GM21786 (cell line): ENCODE measurements around the gene GUCA2B.

Experiments
- ATAC-seq: cut with Tn5 transposase; IDR thresholded peaks from one replicate; pipeline ENCODE4 v1.9.1; 2021; ENCODE audit not compliant: unreplicated experiment

The GUCA2B gene

GRCh38 chr1:42183957-42184268, 30.7 kb downstream of the GUCA2B start:
- no peak for ATAC-seq

GRCh38 chr1:42184616-42185015, 31.4 kb downstream of the GUCA2B start:
- ATAC-seq: no peak

- no peak for ATAC-seq
Measured at GRCh38 chr1:42186152-42186551, 32.9 kb downstream of the GUCA2B start.

GRCh38 chr1:42189931-42190853, 37.0 kb downstream of the GUCA2B start:
- ATAC-seq: no peak

DNA sequence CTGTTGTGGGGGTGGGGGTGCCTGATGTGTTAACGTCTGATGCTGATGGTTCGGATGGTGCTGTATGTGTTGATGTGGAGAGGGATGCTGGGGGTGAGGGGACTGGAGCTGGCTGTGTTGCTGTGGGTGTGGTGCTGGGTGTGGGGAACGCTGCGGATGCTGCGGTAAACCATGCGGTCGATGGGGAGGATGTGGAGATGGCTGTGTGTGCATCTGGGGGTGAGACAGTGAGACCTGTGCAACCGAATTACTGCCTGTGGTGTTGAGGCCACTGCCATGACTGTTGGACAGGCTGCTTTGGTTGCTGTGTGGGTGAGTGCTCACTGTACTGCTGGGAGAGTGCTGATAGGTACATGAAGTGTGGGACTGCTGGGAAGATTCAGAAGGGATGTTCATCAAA, 38.1 kb downstream of the GUCA2B start:
- no peak for ATAC-seq

- ATAC-seq: no peak
Measured at GRCh38 chr1:42192106-42192505, 38.9 kb downstream of the GUCA2B start.

DNA sequence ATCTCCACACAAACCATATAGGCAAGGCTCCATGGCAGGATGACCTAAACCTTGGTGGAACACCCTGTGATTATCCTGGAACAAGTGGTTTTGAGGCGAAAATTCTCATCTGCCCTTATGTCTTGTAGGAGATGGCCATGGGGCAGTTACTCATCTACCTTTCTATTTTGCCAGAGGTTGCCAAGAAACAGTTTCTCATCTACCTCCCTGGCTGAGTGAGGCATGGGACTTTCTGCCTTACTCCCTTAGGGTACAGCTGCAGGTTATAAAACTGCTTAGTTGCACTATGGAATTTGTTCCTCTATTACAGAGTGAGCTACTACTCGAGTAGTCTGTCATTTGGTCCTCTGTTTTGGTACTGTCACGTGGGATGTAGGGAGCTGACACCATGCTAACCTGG, 42.6 kb downstream of the GUCA2B start:
- ATAC-seq: no peak

DNA sequence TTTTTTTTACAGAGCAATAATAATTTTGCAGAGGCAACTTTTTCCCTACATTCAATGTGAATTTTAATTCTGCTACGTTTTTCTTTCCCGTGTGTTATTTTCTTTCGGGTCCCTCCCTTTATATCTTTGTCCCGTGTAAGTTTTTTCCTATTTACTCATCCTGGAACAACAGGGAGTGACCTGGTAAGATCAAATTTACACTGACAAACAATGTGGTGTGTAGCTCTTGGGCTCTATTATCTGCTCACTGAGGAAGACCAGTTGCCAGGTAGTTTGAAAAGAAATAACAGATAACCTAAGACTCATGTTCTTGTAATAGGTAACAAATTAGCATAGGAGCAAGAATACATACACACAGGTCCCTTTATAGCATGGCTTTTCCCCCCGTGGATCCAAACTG, 45.0 kb downstream of the GUCA2B start:
- ATAC-seq: no peak

DNA sequence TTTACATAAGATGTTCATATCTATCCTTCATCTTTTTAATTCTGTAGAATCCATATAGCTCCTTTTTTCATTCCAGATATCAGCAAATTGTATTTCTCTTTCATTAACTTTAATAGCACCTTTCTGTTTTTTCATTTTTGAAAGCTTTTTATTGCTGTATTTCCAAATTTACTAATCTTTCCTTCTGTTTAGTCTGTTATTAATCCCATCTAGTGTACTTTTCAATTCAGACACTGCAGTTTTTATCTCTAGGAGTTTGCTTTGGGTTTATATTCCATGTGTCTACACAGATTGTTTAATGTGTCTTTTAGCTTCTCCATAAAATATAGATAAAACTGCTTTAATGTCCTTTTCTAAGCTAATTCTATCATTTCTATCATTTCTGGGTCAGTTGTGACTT, 48.8 kb downstream of the GUCA2B start:
- no peak for ATAC-seq
